UCSD-AML1 (cell line): ENCODE results near the gene PPA1.
"Not testable (repeated sequence)": the region's sequence is repeated elsewhere in the genome, so short reads cannot be mapped to it uniquely, and the experiment has no call there.

ENCODE experiments used
- DNase-seq: peaks from one replicate; lab custom pipeline; 2025; ENCODE audit not compliant: unreplicated experiment; lab: John Stamatoyannopoulos, UW

PPA1 gene

GRCh38 chr10:70222340-70222794, 10.9 kb downstream of the PPA1 start:
- DNase-seq, result no peak

GRCh38 chr10:70221030-70221429, 12.2 kb downstream of the PPA1 start:
- DNase-seq, result no peak

- DNase-seq, result no peak
Observed at GRCh38 chr10:70212879-70213278, 20.4 kb downstream of the PPA1 start.

DNA sequence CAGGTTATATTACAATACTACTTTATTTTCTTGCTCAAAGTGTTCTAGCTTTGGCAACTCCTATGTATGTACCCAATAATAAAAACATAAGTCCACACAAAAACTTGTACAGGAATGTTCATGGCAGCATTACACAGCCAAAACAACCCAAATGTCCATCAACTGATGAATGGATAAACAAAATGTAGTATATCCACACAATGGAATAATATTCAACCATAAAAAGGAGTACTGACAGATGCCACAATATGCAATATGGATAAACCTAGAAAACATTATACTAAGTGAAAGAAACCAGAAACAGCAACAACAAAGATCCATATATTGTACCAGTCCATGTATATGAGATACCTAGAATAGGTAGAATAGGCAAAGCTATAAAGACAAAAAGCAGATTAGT, 21.0 kb downstream of the PPA1 start:
- DNase-seq, result no peak

- no peak for DNase-seq
Observed at GRCh38 chr10:70206762-70207161, 26.5 kb downstream of the PPA1 start.

GRCh38 chr10:70201105-70201504, 32.1 kb downstream of the PPA1 start:
- DNase-seq, result no peak

GRCh38 chr10:70198696-70199466, 34.3 kb downstream of the PPA1 start:
- no peak for DNase-seq

DNA sequence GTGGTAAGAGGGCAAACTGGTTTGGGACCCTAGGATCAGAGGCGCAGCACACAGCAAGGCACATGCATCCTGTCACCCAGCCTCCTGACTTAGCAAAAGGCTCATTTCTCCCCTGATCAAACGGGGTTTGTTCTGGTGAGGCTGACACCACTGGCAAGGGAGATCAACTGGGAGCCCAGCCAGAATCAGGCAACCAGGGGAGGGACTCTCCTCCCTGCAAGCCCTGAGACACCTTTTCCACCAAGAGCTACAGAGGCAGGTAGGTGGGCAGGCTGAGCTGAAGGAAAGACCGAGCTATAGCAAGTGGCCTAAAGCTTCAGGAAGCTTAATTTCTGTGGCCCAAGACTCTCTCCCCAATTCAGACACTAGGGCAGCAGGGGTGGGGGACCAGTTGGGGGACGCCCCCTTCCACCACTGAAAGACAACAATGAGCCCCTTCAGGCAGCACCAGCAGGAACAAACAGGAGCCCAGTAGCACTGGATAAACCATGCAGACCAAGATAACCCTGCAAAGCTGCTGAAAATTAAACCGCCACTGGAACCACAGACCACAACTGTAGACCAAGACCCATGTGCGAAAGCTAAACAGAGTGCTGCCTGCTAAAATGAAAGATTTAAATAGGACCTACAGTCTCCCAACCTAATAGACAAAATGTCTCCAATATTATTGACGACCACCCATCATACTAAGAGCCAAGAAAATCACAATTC, 35.8 kb downstream of the PPA1 start:
- DNase-seq, result no peak

DNA sequence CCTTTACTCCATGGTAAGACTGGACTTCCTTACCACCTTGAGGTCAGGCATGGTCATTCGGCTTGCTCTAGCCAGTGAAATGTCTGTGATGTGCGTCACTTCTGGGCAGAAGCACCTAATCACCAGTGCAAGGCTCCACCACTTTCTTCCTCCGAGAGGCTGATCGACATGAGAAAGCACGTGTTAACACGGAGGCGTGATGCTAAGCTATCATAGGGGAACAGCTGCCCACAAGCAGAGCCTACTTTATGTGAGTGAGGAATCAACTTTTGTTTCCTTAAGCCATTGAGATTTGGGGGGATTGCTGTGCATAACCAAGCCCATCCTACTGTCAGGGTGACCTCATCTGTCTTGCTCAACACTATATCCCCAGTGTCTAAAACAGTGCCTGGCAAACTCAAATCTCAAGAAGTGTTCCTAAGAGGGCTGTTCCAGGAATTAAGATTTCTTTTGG, 39.8 kb downstream of the PPA1 start:
- DNase-seq, result no peak

DNA sequence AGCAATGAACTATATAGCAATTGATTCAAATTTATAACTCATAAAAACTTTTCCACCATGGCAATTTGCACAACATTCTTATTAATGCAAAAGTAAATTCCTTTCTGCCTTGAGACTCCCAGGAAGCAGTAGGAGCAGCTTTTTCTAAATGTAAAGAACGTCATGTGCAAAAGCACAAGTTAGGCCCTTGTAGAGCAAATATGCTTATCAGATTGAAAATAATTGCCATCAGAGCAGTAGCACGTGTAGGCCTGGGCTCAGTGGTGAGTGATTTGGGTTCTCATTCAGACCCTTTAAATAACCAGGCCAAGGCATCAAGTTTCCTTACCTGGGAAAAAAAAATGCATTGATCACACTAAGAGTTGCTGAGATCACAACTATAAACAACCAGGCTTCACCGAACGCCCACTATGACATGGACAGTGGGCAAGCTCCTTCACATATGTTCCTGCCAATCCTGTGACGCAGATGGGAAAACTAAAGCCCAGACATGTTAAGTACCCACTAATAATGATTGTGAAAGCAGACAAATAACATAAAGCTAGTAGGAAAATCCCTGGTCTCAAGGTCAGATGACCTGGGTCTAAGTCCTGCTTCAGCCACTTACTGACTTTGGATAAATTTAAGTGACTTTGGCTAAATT, 40.8 kb downstream of the PPA1 start:
- DNase-seq, result no peak

GRCh38 chr10:70191972-70192305, 41.3 kb downstream of the PPA1 start:
- no peak for DNase-seq

GRCh38 chr10:70191161-70191971, 41.9 kb downstream of the PPA1 start:
- no peak for DNase-seq

- DNase-seq, result no peak
Observed at GRCh38 chr10:70190581-70190980, 42.6 kb downstream of the PPA1 start.

DNA sequence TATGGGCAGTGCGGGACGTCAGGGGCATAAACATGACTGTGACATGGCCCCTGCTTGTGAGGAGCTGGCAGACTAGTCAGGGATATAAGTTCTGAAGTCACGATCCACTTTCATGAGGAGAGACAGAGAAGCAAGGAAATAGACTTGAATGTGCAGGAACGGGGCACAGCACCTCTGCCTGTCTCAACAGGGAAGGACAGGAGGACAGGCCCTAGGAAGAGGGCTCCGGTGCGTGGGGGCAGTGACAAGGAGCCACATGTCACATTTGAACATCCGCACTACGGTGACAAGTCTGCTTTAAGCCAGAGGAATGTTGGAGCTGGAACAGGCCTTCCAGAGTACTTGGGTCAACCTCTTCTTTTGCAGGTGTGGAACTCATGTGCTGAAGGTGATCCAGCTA, 43.1 kb downstream of the PPA1 start:
- DNase-seq, result no peak

- no peak for DNase-seq
Observed at GRCh38 chr10:70188768-70189167, 44.5 kb downstream of the PPA1 start.

- DNase-seq, result no peak
Observed at GRCh38 chr10:70186571-70186970, 46.7 kb downstream of the PPA1 start.

DNA sequence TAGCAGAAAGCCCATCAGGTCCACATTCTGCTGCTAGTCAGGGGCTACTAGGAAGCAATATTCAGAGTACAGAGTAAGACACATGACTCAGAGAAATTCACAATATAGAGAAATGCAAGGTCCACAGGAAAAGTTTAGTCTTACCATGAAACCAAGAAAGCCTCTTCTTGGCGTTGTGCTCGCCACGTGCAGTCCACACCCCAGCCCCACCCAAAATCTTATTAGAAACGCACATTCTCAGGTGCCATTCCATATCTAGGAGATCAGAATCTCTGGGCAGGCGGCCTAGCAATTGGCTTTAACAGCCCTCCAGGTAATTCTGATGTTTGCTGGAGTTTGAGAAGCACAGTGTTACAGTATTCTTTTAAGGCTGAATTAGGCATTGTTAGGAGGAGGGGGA, 47.1 kb downstream of the PPA1 start:
- DNase-seq, result no peak

DNA sequence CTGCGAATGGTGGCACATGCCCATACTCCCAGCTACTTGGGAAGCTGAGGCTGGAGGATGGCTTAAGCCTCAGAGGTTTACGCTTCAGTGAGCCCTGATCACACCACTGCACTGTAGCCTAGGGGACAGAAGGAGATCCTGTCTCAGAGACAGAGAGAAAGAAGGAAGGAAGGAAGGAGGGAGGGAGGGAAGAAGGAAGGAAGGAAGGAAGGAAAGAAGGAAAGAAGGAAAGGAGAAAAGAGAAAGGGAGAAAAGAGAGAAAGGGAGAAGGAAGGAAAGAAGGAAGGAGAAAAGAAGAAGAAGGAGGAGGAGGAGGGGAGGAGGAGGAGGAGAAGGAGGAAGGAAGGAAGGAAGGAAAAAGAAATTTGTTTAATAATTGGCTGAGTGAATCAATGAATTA, 49.9 kb downstream of the PPA1 start:
- DNase-seq, result no peak

GRCh38 chr10:70179209-70179608, 54.0 kb downstream of the PPA1 start:
- not testable (repeated sequence) for DNase-seq

- no peak for DNase-seq
Observed at GRCh38 chr10:70178139-70178725, 55.0 kb downstream of the PPA1 start.

- no peak for DNase-seq
Observed at GRCh38 chr10:70176441-70176840, 56.8 kb downstream of the PPA1 start.
